SK-N-SH (cell line): ENCODE results near the gene PIAS1.

Source experiments
- MEF2A ChIP-seq: IDR thresholded peaks from 2 replicates; pipeline ENCODE4 v1.4.0; 2012; ENCODE audit warnings: low read depth, borderline replicate concordance
- TAF1 ChIP-seq: IDR thresholded peaks from 2 replicates; pipeline ENCODE4 v1.6.1; 2012; ENCODE audit warnings: low read depth, mild to moderate bottlenecking, low read length, moderate library complexity, borderline replicate concordance
- TCF12 ChIP-seq: IDR thresholded peaks from 2 replicates; pipeline ENCODE4 v1.4.0; 2012
- TEAD4 ChIP-seq: IDR thresholded peaks from 2 replicates; pipeline ENCODE4 v1.4.0; 2012; ENCODE audit warnings: mild to moderate bottlenecking, borderline replicate concordance; ENCODE audit not compliant: insufficient read depth
- TF ChIP-seq, protein P1 (sequence below): fragments of 200-600 bp; sonication (generic); IDR thresholded peaks from 2 replicates; pipeline ENCODE4 v1.6.1; 2017; ENCODE audit warnings: antibody characterized with exemption, mild to moderate bottlenecking, moderate library complexity
- TF ChIP-seq, protein P2 (sequence below): IDR thresholded peaks from 2 replicates; pipeline ENCODE4 v1.6.1; 2012; ENCODE audit warnings: mild to moderate bottlenecking, low read depth, low read length, moderate library complexity
- TF ChIP-seq, protein P3 (sequence below): fragments of 150-350 bp; IDR thresholded peaks from 2 replicates; pipeline ENCODE4 v1.6.1; 2017; ENCODE audit warnings: antibody characterized with exemption, low read length, low read depth, borderline replicate concordance

DNA sequence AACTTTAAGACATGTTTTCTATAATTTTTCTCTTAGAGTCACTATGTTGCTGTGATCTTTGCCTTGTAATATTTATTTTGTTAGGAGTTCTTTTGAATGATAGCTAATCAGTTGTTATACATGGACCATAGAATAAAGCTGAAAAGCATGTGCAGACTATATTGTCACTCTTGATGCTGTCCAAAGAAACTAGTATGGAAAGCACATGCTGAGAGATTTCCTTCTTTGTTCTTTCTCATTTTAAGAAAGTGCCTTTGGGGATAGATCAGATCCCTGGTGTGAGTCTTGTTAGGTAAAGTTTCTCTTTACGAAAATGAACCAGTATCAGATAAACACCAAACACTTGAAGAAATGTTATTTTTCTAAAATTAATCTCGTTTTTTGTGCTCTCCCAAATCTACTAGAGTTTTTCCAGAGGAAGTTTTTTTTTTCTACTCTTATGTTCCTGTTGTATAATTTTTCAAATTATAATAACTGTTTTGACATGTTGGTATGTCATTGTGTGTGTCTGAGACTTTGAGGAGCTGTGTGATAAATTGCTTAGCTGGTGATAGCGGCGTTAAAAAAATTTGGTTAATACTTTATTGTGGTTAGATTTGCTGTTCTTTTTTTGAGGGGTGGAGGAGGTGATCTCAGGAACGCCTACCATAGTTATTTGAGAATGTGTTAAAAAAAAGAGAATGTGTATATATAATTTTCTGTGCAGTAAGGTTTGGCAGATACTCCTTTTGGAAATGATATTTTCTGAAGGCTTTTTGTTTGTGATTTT lies 2.2 kb downstream of the PIAS1 start:
- TF ChIP-seq, protein P1, sequence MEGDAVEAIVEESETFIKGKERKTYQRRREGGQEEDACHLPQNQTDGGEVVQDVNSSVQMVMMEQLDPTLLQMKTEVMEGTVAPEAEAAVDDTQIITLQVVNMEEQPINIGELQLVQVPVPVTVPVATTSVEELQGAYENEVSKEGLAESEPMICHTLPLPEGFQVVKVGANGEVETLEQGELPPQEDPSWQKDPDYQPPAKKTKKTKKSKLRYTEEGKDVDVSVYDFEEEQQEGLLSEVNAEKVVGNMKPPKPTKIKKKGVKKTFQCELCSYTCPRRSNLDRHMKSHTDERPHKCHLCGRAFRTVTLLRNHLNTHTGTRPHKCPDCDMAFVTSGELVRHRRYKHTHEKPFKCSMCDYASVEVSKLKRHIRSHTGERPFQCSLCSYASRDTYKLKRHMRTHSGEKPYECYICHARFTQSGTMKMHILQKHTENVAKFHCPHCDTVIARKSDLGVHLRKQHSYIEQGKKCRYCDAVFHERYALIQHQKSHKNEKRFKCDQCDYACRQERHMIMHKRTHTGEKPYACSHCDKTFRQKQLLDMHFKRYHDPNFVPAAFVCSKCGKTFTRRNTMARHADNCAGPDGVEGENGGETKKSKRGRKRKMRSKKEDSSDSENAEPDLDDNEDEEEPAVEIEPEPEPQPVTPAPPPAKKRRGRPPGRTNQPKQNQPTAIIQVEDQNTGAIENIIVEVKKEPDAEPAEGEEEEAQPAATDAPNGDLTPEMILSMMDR, result no peak
- no peak for TF ChIP-seq TAF1
- TF ChIP-seq, protein P2, sequence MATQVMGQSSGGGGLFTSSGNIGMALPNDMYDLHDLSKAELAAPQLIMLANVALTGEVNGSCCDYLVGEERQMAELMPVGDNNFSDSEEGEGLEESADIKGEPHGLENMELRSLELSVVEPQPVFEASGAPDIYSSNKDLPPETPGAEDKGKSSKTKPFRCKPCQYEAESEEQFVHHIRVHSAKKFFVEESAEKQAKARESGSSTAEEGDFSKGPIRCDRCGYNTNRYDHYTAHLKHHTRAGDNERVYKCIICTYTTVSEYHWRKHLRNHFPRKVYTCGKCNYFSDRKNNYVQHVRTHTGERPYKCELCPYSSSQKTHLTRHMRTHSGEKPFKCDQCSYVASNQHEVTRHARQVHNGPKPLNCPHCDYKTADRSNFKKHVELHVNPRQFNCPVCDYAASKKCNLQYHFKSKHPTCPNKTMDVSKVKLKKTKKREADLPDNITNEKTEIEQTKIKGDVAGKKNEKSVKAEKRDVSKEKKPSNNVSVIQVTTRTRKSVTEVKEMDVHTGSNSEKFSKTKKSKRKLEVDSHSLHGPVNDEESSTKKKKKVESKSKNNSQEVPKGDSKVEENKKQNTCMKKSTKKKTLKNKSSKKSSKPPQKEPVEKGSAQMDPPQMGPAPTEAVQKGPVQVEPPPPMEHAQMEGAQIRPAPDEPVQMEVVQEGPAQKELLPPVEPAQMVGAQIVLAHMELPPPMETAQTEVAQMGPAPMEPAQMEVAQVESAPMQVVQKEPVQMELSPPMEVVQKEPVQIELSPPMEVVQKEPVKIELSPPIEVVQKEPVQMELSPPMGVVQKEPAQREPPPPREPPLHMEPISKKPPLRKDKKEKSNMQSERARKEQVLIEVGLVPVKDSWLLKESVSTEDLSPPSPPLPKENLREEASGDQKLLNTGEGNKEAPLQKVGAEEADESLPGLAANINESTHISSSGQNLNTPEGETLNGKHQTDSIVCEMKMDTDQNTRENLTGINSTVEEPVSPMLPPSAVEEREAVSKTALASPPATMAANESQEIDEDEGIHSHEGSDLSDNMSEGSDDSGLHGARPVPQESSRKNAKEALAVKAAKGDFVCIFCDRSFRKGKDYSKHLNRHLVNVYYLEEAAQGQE, result no peak
- no peak for TF ChIP-seq MEF2A
- TF ChIP-seq, protein P3, sequence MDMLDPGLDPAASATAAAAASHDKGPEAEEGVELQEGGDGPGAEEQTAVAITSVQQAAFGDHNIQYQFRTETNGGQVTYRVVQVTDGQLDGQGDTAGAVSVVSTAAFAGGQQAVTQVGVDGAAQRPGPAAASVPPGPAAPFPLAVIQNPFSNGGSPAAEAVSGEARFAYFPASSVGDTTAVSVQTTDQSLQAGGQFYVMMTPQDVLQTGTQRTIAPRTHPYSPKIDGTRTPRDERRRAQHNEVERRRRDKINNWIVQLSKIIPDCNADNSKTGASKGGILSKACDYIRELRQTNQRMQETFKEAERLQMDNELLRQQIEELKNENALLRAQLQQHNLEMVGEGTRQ, result no peak
- no peak for TF ChIP-seq TCF12
- TF ChIP-seq TEAD4, result no peak
